Upper lobe of left lung (tissue), 4 donors: ENCODE measurements around the gene OR5D18.

Experiments used
- CTCF ChIP-seq, 6 experiments: fragments of 450-650 bp in 4 of 6; fragments of 200-600 bp in 2 of 6; sonication (generic) in 2 of 6; IDR thresholded peaks; one replicate each; pipeline ENCODE4 v1.5.1; 2016 to 2019; ENCODE audit warnings: antibody characterized with exemption in 6 of 6
- EP300 ChIP-seq, 4 donors: sonication (generic); formaldehyde crosslinking; IDR thresholded peaks; one replicate each; pipeline ENCODE4 v1.5.1; 2017; ENCODE audit warnings: antibody characterized with exemption in 4 of 4, control low read depth in 2 of 4
- POLR2A ChIP-seq, 4 donors: fragments of 450-650 bp; IDR thresholded peaks; one replicate each; pipeline ENCODE4 v1.5.1; 2016 to 2017; ENCODE audit warnings: antibody characterized with exemption in 4 of 4, mild to moderate bottlenecking in 2 of 4
- POLR2AphosphoS5 ChIP-seq, 2 donors: sonication (generic); formaldehyde crosslinking; IDR thresholded peaks; one replicate each; pipeline ENCODE4 v1.5.1; 2017; ENCODE audit warnings: antibody characterized with exemption in 2 of 2

GRCh38 chr11:55791606-55792005, 27.8 kb upstream of the OR5D18 start:
- no peak for TF ChIP-seq CTCF (IDR thresholded peaks at IDR 0.05)
- no peak for TF ChIP-seq POLR2AphosphoS5 (IDR thresholded peaks at IDR 0.05)
- no peak for TF ChIP-seq POLR2A (IDR thresholded peaks at IDR 0.05)
- TF ChIP-seq EP300 (IDR thresholded peaks at IDR 0.05): no peak
